ENCODE measurements around the gene SLC16A2. TPM values are rescaled to one million over a fixed set of nuclear protein-coding genes. Genes with fewer than 3 reads are reported as not detected.

Gene SLC16A2
- total RNA-seq, 2 experiments from 2014 or later = 0.16 to 0.22 TPM

- no peaks in the 10 kb centered on the region for H3K36me3 Mint-ChIP-seq (ENCODE audit: low read depth)
- no peaks in the 10 kb centered on the region for H3K9me3 Mint-ChIP-seq
- ATAC-seq (ENCODE audit: poor library complexity) (no peak), DNase-seq (no peak)
- H3K36me3 ChIP-seq (ENCODE audit: insufficient read depth, low read length) = no peaks in the 10 kb centered on the region
- H3K27me3 Mint-ChIP-seq = no peaks in the 10 kb centered on the region
- H3K9me3 ChIP-seq (ENCODE audit: control insufficient read depth in 1 of 2, insufficient read depth in 1 of 2, low read length in 2 of 2) = no peaks in the 10 kb centered on the region
- no peaks in the 10 kb centered on the region for H3K27me3 ChIP-seq (ENCODE audit: control insufficient read depth in 1 of 2, insufficient read depth in 2 of 2, low read length in 2 of 2)
- CTCF ChIA-PET = interaction anchor here (1.0 kb wide), 1 partner anchor 10 kb away, joined by 3 read pairs; no protein-coding TSS in a partner anchor
- H3K4me1 Mint-ChIP-seq (ENCODE audit: low read depth) = no peaks in the 10 kb centered on the region
- no peak overlapping the region for H3K27ac Mint-ChIP-seq
- H3K27ac ChIP-seq (ENCODE audit: low read depth in 1 of 2, low read length in 2 of 2) = no peak overlapping the region
- intact Hi-C loops (cut with DNase I, micrococcal nuclease) = no loop called here
- TF ChIP-seq, protein P1, sequence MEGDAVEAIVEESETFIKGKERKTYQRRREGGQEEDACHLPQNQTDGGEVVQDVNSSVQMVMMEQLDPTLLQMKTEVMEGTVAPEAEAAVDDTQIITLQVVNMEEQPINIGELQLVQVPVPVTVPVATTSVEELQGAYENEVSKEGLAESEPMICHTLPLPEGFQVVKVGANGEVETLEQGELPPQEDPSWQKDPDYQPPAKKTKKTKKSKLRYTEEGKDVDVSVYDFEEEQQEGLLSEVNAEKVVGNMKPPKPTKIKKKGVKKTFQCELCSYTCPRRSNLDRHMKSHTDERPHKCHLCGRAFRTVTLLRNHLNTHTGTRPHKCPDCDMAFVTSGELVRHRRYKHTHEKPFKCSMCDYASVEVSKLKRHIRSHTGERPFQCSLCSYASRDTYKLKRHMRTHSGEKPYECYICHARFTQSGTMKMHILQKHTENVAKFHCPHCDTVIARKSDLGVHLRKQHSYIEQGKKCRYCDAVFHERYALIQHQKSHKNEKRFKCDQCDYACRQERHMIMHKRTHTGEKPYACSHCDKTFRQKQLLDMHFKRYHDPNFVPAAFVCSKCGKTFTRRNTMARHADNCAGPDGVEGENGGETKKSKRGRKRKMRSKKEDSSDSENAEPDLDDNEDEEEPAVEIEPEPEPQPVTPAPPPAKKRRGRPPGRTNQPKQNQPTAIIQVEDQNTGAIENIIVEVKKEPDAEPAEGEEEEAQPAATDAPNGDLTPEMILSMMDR (IDR thresholded peaks at IDR 0.05) = no peak
- H3K4me1 ChIP-seq (ENCODE audit: insufficient read depth, low read length) = no peaks in the 10 kb centered on the region
- POLR2A ChIA-PET = no interaction called here
- no peak overlapping the region for H3K4me3 ChIP-seq (ENCODE audit: low read length)
- H3K4me3 Mint-ChIP-seq = no peak overlapping the region
These were observed 136.1 kb downstream of the SLC16A2 start for GRCh38 chrX:74557378-74557777.

DNA sequence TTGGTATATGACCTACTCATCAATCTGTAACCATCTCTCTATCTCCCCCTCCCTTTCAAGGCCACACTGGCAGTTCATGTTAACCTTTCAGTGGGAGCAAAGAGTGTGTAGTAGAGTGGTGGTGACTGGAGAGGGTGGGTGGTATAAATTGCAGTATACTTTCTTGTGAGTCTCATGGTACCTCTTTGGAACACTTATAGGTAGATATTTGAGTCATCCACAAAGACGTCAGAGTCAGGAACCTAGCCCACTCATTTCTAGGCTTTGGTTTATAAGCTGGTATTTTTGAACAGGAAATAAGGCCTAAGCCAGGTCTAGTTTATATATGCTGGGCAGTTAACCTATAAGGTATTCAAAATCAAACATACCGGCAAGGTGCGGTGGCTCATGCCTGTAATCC, 156.8 kb downstream of the SLC16A2 start:
- intact Hi-C loops (cut with DNase I, micrococcal nuclease) = no loop called here
- Histone ChIP-seq H3K27me3 (ENCODE audit: control insufficient read depth in 1 of 2, insufficient read depth in 2 of 2, low read length in 2 of 2) (no peaks in the 10 kb centered on the region), H3K36me3 (ENCODE audit: insufficient read depth, low read length) (no peaks in the 10 kb centered on the region), H3K4me1 (ENCODE audit: insufficient read depth, low read length) (no peaks in the 10 kb centered on the region), H3K9me3 (ENCODE audit: control insufficient read depth in 1 of 2, insufficient read depth in 1 of 2, low read length in 2 of 2) (no peaks in the 10 kb centered on the region), H3K4me3 (ENCODE audit: low read length) (no peak overlapping the region), H3K27ac (ENCODE audit: low read depth in 1 of 2, low read length in 2 of 2) (no peak overlapping the region)
- DNase-seq (no peak), ATAC-seq (ENCODE audit: poor library complexity) (no peak)
- H3K27ac Mint-ChIP-seq = no peak overlapping the region
- no peak overlapping the region for H3K4me3 Mint-ChIP-seq
- ChIA-PET CTCF (no interaction called here), POLR2A (interaction anchor here (1.0 kb wide), 1 partner anchor 36 kb away, joined by 4 read pairs; the partner anchor contains the start of gene RLIM)
- no peaks in the 10 kb centered on the region for H3K4me1 Mint-ChIP-seq (ENCODE audit: low read depth)
- H3K36me3 Mint-ChIP-seq (ENCODE audit: low read depth) = no peaks in the 10 kb centered on the region
- no peaks in the 10 kb centered on the region for H3K27me3 Mint-ChIP-seq
- TF ChIP-seq, protein P1 (IDR thresholded peaks at IDR 0.05) = no peak
- no peaks in the 10 kb centered on the region for H3K9me3 Mint-ChIP-seq

DNA sequence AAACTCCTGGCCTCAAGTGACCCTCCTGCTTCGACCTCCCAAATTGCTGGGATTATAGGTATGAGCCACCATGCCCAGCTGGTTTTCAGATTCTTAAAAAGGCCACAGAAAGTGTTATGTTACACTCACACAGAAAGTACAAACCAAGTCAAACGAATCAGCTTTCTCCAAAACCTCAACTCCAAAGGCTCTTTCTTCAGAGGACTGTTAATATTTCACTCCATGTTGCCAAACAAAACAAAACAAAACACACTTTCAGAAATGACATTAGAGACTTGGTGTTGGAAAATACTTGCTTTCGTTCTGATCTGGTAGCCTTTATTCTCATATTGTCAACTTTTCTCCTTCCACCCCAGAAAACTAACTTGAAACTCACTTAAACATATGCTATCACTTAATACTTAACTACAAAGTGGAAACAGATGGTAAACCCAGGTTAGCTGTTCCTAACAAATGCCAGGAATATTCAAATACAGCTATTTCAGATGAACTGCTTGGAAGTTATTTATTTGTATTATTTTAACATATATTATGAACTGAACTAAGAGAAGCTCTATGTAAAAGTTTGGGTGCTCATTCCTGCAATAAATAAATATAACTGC, 158.4 kb downstream of the SLC16A2 start:
- no peak overlapping the region for H3K4me3 Mint-ChIP-seq
- TF ChIP-seq, protein P1 (IDR thresholded peaks at IDR 0.05) = no peak
- ChIA-PET POLR2A (no interaction called here), CTCF (no interaction called here)
- Histone ChIP-seq H3K27me3 (ENCODE audit: control insufficient read depth in 1 of 2, insufficient read depth in 2 of 2, low read length in 2 of 2) (no peaks in the 10 kb centered on the region), H3K36me3 (ENCODE audit: insufficient read depth, low read length) (peaks cover under 1% of the 10 kb centered on the region), H3K4me1 (ENCODE audit: insufficient read depth, low read length) (no peaks in the 10 kb centered on the region), H3K9me3 (ENCODE audit: control insufficient read depth in 1 of 2, insufficient read depth in 1 of 2, low read length in 2 of 2) (no peaks in the 10 kb centered on the region), H3K27ac (ENCODE audit: low read depth in 1 of 2, low read length in 2 of 2) (no peak overlapping the region), H3K4me3 (ENCODE audit: low read length) (no peak overlapping the region)
- no peaks in the 10 kb centered on the region for H3K27me3 Mint-ChIP-seq
- ATAC-seq (ENCODE audit: poor library complexity) (no peak), DNase-seq (no peak)
- peaks cover 1% of the 10 kb centered on the region for H3K36me3 Mint-ChIP-seq (ENCODE audit: low read depth)
- H3K4me1 Mint-ChIP-seq (ENCODE audit: low read depth) = no peaks in the 10 kb centered on the region
- H3K9me3 Mint-ChIP-seq = no peaks in the 10 kb centered on the region
- H3K27ac Mint-ChIP-seq = no peak overlapping the region
- intact Hi-C loops (cut with DNase I, micrococcal nuclease) = no loop called here

Other genes with a start within 250 kb of the SLC16A2 start
- not detected for gene ZCCHC13, start 117.3 kb upstream of the SLC16A2 start, total RNA-seq
- gene RLIM, start 193.1 kb downstream of the SLC16A2 start, total RNA-seq = 10 to 100 TPM; 71.0 to 73.6 TPM

All from CD4-positive, alpha-beta T cell (primary cell).